Erythroblast (primary cell): ENCODE measurements around the gene CTNND2.

Experiments used
- GATA1 ChIP-seq: IDR thresholded peaks from 2 replicates; pipeline ENCODE4 v1.6.1; 2011; ENCODE audit warnings: low read depth, mild to moderate bottlenecking, control low read depth, low read length, moderate library complexity
- POLR2A ChIP-seq: IDR thresholded peaks from 2 replicates; pipeline ENCODE4 v1.6.1; 2011; ENCODE audit warnings: mild to moderate bottlenecking, low read length

GRCh38 chr5:11902201-11902619 is 2.0 kb downstream of the CTNND2 start:
- TF ChIP-seq POLR2A (no peak), GATA1 (no peak)
